Fibroblast of upper back skin (primary cell): Measurements from ENCODE around the gene ST3GAL3.

Experiments
- DNase-seq: peaks from one replicate; pipeline ENCODE4 v3.0.0-alpha.2; 2013

Gene ST3GAL3

DNA sequence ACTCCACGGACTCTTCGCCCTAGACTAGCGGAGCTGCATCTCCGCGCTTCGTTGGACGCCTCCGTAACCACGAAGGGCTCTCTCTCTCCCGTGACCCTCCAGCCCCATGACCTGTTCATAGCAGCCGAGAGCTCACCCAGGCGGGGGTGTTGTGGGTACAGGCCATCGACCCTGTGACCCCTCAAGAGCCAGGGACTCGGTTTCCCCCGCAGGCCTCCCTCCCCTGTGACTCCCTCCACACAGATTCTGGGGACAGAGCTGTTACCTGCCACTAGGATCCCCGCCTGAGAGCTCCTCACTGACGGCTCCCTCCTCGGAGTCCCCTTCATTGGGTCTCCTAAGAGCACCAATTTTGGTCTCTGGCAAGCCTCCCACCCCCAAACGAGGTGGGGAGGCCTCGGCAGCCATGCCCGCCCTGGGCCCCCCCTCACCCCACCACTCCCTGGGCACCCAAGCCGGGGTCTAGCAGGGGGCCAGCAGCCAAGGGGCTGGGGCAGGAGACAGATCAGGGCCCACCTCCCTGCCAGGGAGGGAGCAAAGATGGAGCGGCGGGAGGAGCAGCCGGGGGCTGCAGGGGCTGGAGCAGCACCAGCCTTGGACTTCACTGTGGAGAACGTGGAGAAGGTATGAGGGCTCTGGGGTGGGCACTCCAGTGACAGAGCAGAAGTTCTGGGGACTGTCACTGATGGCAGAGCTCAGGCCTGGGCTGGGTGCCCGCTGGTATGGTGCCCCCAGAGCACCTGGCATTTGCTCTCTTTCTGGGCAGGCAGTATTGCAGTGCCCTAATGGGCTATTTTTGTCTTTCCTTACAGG is 239.9 kb downstream of the ST3GAL3 start:
- DNase-seq: no peak

DNA sequence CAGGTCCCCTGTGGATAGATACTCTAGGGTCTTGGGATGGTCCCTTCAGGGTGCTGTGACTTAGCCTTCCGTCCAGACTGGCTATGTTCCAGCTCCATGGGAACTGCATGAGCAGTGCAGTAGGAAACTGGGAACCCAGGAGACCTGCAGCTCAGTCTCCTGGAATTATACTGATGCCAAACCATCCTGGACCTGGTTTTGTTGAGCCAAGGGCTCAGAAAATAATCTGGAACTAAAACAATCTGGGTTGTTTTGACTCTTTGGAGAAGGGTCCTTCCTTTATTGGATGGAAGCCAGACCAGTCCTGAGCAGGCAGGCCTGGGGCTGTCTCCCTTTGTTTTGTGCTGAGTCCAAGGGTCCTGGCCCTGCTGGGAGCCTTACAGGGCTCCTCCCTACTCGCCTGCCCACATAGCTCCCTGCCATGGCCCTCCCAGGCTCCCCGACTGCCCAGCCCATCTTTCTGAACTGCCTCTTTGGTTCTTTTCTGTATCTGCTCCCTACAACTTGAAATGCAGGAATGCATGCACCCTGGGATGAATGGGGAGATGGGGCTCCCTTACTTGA is 240.6 kb downstream of the ST3GAL3 start:
- no peak for DNase-seq

DNA sequence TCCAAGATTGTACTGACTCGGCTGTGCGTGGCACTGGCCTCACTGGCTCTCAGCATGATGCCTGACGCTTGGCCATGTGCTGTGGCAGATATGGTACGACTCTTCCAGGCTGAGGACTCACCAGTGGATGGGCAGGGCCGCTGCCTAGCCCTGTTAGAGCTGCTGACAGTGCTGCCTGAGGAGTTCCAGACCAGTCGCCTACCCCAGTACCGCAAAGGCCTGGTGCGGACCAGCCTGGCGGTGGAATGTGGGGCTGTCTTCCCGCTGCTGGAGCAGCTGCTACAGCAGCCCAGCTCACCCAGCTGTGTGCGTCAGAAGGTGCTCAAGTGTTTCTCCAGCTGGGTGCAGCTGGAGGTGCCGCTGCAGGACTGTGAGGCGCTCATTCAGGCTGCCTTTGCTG is 242.3 kb downstream of the ST3GAL3 start:
- DNase-seq: no peak

DNA sequence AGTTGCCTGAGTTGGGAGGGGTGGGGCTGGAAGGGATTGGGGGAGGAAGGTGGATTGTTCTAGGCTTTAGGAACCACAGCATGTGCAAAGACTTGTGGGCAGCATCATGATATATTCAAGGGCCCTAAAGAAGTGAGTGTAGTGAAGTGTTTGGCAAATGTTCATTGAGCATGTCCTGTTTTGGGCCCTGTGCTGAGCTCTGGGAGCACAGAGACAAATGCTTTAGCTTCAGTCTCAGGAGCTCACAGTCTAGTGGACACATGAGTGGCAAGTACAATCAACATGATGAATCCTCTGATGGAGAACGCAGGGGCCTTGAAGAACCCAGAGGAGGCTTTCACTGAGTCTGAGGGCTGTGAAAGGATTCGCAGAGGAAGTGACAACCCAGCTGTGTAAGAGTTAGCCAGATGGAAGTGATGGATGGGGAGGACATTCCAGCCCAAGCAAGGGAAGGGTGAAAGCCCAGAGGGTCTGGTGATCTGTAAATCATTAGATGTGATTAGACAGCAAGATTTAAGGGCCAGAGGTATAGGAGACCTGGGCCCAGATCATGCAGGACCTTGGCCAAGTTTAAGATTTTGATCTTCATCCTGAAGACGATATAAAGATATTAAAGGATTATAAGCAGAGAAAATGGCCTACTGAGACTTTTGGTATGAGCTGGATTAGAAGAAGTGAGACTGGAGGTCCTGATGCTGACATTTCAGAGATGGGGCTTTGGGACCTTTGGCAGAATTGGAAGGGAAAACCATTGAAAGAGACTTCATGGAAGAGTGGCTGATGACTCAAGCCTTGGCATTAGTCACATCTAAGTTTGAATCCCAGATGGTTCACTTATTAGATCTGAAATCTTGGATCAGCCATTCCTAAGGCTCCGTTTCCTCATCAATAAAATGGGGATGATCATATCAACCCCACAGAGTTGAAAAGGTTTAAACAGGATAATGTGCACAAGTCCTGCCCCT is 244.0 kb downstream of the ST3GAL3 start:
- no peak for DNase-seq

DNA sequence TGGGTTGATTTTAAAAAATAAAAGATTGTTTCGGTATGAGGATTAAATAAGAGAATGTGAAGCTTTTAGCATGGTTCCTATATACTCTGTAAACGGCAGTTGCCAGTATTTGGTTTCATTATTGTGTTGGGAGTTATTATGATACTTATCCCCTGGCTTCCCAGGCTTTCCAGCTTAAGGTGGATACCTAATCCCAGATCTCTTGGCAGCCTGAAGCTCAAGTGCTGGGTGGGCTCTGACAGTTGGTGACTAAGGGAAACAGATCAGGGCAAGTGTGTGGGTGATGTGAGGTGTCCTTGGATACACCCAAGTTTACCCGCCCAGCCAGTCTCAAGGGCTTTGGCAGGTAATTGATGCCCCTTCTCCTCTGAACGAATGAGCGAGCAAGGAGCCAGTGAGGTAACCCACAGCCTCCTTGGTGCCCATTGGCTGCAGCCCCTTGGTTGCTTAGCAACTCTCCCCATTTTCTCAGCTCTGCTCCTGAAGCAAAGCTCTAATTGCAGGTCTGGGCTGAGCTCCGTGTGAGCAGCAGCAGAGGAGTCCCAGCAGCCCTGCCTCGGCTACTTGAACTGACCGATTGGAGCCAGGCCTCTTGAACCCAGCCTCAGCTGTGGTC is 245.5 kb downstream of the ST3GAL3 start:
- DNase-seq: no peak

DNA sequence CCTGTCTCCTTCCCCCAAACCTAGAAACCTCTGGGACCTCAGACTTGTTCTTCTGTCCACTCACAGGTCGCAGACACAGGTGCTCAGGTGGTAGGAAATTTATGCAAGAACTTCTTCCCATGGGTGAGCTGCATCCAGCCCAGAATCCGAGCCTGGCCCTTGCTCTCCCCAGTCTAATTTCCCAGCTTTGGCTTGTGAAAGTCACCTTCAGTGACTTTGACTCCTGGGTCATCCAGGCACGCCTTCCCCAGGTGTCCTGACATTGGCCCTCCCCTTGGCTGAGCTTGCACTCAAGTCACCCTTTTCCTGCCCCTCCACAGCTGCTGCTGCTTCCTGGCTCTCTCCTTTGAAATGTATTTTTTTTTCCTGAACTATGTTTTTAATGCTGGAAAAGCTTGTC is 246.0 kb downstream of the ST3GAL3 start:
- DNase-seq: no peak

DNA sequence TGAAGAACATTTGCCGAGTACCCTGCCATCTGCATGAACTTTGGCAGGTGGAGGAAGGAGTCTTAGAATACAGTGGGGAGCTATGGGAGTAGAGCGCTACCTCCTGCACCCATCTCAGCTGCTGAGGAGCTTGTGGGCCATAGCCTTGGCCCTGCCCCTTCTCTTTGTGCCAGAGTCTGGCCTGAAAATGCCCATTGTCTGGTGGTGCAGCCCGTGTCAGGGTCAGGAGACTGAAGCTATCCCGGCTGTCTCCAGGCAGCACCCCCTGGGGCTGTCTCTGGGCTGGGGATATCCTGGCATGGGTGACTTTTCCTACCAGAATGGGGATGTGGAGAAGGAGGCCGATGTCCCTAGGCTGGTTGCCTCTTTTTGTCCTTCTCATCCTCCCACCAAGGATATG is 246.7 kb downstream of the ST3GAL3 start:
- no peak for DNase-seq

DNA sequence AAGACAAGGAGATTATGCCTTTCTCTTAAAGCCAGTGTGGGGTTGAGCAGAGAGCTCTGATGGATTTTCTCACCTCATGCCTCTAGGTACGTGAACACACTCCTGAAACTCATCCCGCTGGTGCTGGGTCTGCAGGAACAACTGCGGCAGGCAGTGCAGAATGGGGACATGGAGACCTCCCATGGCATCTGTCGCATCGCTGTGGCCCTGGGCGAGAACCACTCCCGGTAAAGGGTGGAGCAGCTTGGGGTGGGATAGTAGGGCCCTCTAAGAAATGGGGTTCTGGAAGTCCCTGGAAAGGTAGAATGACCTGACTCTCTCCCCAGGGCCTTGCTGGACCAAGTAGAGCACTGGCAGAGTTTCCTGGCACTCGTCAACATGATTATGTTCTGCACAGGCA is 248.9 kb downstream of the ST3GAL3 start:
- DNase-seq: no peak

DNA sequence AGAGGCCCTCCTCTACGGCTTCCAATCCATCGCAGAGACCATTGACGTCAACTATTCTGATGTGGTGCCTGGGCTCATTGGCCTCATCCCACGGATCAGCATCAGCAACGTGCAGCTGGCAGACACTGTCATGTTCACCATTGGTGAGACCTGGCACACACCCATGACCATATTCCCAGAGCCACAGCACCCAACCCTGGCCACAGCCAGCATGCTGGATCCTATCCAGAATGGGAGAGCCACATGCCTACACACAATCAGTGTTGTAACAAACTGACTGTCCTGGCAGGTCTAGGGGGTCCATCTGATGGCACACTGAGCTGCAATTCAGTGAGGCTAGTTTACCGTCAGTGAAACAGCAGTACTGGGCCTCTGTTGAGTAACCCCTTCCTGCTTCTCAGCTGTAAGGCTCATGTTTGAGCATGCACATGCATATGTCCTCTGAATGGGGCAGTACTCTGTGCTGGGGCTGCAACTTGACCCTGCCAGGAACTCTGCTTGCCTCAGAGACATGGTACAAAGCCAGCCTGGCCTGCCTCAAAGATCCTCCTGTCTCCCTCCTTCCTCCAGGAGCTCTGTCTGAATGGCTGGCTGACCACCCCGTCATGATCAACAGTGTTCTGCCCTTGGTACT is 250.2 kb downstream of the ST3GAL3 start:
- no peak for DNase-seq

DNA sequence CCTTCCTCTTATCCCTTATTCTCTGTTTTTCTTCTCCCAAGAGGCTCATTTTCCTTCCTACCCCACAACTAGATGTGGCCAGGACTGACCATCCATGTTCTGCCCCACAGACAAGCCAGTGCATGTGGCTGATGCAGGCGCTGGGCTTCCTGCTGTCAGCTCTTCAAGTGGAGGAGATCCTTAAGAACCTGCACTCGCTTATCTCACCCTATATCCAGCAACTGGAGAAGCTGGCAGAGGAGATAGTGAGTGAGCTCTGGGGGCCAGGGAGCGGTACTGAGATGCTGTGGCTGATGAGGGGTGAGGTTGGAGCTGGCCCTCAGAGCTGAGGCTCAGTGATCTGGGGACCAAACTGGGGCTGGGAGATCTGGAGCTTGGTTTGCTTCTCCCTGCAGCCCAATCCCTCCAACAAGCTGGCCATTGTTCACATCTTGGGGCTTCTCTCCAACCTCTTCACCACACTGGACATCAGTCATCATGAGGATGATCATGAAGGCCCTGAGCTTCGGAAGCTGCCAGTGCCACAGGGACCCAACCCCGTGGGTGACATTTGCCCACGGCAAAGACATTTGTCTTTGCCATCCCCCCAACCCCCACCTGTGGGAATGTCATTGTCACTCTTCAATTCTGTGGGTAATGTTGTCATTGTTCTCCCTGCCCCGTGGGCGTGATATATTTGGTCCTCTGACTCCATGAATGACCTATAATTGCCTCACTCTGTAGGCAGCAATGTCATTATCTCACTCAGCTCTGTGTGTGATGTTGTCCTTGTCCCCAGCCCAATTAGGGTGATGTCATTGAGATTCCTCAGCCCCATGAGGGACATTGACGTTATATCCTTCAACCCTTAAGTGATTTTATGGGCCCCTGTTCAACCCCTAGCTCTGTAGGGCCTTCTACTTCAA is 251.3 kb downstream of the ST3GAL3 start:
- no peak for DNase-seq

DNA sequence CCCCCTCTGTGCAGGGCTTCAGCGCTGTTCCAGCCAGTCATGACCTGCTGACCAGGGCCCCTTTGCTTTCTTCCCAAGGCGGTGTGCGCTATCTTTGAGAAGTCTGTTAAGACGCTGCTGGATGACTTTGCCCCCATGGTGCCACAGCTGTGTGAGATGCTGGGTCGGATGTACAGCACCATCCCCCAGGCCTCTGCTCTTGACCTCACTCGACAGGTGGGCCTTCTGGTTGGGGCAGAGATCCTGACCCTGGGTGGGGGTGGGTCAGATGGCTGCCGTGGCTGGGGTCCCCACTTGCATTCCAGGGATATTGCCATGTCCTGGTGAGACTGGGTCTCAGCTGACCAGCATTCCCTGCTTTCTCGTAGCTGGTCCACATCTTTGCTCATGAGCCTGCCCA is 253.5 kb downstream of the ST3GAL3 start:
- no peak for DNase-seq

DNA sequence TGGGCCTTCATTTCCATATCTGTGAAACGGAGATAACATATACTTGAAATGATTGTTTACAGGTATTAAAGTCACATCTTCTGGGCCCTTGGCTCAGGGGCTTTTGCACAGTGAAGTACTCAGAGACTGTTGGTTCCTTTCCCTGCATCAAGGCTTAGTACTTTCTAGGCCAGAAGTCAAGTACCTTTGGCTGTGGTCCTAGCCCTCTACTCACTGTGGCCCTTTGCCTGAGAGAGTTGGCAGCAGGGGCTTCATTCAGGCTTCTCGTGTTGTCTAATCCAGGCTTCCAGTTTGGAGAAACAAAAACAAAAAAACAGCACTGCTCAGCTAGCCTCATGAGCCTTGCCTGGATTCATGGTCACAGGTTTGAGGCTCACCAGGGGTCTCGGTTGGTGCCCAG is 254.4 kb downstream of the ST3GAL3 start:
- DNase-seq: no peak

DNA sequence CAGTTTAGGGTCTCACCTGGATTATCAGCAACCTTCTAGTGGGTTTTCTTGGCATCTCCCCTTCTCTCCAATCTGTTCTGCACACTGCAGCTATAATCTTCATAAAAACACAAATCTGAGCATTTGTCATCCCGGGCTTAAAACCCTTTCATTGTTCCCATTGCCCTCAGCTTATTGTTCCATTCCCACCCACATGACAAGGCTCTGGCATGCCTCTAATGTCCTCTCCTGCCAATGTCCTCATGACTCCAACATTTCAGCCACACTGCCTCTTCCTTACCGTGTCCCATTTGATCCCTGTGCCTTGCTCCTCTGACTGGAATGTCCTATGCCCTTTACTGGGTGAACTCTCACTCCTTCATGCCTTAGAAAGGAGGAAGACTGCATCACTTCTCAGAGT is 255.0 kb downstream of the ST3GAL3 start:
- no peak for DNase-seq

DNA sequence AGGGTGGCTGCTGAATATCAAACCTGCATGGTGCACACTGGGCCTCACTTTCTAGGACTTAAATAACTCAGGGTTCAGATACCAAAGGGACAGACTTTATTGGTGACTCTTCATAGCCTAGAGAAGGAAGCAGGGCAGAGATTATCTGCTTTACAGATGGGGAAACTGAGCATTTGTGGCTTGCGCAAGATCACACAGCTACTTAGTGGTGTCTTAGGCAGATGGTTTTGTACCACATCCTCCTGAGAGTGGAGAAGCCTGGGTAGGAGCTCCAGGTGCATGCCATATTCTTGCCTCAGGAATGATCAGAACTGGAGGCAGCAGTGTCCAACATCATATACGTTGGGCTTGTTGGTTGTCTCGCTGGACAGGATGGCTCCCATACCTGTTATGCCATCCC is 255.7 kb downstream of the ST3GAL3 start:
- DNase-seq: no peak

DNA sequence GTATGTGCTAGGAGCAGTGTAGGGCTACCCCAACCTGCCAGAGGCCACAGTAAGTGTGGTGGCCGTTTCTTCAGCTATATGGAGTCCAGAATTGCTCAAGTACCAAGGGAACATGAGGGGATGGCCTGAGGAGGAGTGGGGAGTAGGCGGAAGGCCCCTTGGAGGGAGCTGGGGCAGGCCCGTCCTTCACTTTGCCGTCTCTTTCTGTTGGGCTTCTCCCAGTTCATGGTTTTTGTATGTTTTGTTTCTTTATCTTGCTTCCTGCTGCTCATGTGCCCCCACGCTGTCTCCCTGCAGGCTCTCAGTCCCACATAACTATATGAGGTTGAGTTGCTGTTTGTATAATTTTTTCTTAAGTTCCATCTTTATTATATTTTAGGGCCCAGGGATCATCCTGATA is 256.6 kb downstream of the ST3GAL3 start:
- DNase-seq: no peak

DNA sequence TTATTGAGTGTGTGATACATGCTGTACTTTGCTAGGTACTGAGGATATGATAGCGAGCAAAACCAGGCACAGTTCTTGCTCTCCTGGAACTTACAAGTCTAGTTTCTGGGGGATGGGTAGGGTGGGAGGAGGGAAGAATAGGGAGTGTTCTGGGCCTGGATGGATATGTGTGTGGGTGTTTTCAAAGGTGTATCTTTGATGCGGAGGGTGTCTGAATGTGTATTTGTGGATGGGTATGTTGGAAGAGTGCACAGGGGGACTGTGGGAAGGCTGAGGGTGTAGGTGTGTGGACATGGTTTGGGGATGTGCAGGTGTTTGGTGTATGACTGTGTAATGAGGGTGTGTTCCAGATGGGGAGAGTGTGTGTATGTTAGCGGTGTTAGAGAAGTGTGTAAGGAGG is 258.0 kb downstream of the ST3GAL3 start:
- DNase-seq: no peak

DNA sequence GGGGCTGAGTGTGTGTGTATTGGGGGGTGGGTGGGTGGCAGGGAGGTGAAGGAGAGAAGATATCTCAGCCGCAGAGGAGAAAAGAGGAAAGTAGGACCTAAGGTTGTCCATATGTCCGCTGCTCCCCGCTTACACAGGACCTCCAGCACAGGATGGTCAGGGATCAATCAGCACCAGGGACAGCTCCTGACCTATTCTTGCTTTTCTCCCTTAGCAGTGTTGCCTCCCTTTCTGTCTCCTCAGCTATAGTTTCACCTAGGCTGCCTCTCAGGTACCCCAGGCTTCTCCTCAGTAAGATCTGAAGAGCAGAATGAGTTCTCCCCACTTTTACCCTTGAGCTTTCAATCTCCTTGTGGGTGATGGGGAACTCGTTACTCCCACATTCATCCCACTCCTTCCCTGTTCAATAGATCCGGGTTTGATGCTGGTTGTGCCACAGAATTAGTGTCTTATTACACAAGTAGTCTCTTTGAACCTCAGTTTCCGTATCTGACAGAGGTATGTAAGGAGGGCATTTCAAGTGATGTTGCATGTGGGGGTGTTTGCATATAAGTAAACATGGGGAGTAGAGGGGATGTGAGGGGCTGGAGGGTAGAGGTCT is 261.1 kb downstream of the ST3GAL3 start:
- no peak for DNase-seq

DNA sequence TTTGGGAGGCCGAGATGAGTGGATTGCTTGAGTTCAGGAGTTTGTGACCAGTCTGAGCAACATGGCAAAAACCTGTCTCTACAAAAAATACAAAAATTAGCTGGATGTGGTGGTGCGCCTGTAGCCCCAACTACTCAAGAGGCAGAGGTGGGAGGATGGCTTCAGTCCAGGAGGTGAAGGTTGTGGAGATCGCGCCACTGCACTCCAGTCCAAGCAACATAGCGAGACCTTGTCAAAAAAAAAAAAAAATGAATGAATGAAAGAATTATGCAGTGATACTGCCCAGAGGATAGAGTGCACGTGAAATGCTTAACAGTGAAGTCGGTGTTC is 262.0 kb downstream of the ST3GAL3 start:
- DNase-seq: no peak

DNA sequence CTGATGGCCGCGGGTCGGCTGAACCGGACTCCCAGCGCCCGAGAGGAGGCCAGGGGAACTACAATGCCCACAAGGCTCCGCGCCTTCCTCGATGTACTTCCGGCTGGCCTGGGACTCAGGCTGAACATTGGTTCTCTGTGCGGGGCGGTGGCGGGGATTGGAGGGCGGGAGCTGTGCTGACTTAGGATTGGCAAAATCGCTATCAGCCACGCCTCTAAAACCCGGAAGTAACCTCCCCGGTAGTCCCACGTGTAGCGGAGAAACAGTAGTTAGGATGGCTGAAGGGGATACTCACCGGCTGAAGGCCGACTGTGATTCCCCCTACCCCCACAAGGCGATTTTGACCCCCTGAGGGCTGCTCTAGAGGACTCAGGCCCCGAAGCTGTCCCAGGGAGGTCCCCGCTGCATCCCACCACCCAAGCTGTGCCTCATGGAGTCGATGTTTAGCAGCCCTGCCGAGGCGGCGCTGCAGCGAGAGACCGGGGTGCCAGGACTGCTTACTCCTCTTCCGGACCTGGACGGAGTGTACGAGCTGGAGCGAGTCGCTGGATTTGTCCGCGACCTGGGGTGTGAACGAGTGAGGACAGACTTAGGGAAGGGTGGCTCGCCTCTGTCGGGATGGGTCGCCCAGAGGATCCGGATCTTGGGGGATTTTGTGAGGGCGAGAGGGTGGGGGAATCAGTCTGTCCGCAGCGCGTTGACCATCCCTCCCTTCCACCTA is 262.6 kb downstream of the ST3GAL3 start, which contains the start of gene DPH2:
DPH2 (plus strand) TSS at position 265 of the 721 bp plus-strand sequence; CDS start at position 431, 166 bp downstream.
- peak; percentile 96 for DNase-seq

DNA sequence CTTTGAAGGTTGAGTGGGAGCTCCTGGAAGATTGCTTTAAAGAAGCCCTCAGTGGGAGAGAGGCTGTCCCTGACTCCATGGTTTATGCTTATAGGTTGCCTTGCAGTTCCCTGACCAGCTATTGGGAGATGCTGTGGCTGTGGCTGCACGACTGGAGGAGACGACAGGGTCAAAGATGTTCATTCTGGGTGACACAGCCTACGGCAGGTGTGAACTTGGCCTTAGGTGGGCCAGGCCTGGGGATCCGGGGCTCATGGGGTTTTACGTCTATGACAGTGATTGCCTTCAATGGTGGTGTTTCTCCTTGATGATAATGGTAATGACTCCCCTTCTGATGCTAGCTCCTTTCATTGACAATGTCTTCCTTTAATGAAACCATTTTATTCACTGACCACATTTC is 263.2 kb downstream of the ST3GAL3 start:
- no peak for DNase-seq

DNA sequence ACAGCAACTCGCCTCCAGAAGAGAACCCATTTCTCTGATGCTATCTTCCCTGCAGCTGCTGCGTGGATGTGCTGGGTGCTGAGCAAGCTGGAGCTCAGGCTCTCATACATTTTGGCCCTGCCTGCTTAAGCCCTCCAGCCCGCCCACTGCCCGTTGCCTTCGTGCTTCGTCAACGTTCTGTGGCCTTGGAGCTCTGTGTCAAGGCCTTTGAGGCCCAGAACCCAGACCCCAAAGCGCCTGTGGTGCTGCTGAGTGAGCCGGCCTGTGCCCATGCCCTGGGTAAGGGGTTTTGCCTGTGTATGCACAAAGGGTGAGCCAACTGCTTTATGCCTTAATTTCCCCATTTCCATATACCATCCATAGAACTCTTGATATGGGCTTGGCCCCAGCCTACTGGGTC is 263.6 kb downstream of the ST3GAL3 start:
- no peak for DNase-seq
